Astrocyte (in vitro differentiated cells and primary cell): ENCODE results near the gene RGR. TPM values are rescaled to one million over a fixed set of nuclear protein-coding genes. Genes with fewer than 3 reads are reported as not detected.

Experiments
- DNase-seq: peaks from one replicate; pipeline ENCODE4 v3.0.0-alpha.2; 2010; ENCODE audit warnings: low read depth
- FAIRE-seq: peaks from 2 replicates; lab custom pipeline; 2011; peaks lifted over from hg19 to GRCh38; lab: Jason Lieb, UNC
- H2AFZ ChIP-seq: 2 replicates; pipeline ENCODE4 v1.6.0; 2012; ENCODE audit warnings: low read depth, low read length, inconsistent platforms
- H3K27ac ChIP-seq: 2 replicates; pipeline ENCODE4 v1.5.1; 2011; ENCODE audit warnings: low read depth, low read length, inconsistent platforms
- H3K27me3 ChIP-seq: 2 replicates; pipeline ENCODE4 v1.6.0; 2011; ENCODE audit warnings: low read length, inconsistent platforms; ENCODE audit not compliant: insufficient read depth
- H3K36me3 ChIP-seq: 2 replicates; pipeline ENCODE4 v1.5.1; 2011; ENCODE audit warnings: low read length, inconsistent platforms; ENCODE audit not compliant: insufficient read depth
- H3K4me1 ChIP-seq: 2 replicates; pipeline ENCODE4 v1.5.1; 2011; ENCODE audit warnings: low read length, inconsistent platforms; ENCODE audit not compliant: insufficient read depth
- H3K4me2 ChIP-seq: 2 replicates; pipeline ENCODE4 v1.6.0; 2012; ENCODE audit warnings: low read length, inconsistent platforms
- H3K4me3 ChIP-seq: 2 replicates; pipeline ENCODE4 v1.5.1; 2011; ENCODE audit warnings: low read depth, mild to moderate bottlenecking, low read length, inconsistent platforms; ENCODE audit not compliant: insufficient read depth
- H3K79me2 ChIP-seq: 2 replicates; pipeline ENCODE4 v1.6.0; 2012; ENCODE audit warnings: mild to moderate bottlenecking, low read length, inconsistent platforms; ENCODE audit not compliant: insufficient read depth
- H3K9ac ChIP-seq: 2 replicates; pipeline ENCODE4 v1.6.0; 2012; ENCODE audit warnings: mild to moderate bottlenecking, low read length, inconsistent platforms
- H3K9me3 ChIP-seq: 2 replicates; pipeline ENCODE4 v1.5.1; 2012; ENCODE audit warnings: low read depth, mild to moderate bottlenecking, low read length, inconsistent platforms; ENCODE audit not compliant: insufficient read depth
- H4K20me1 ChIP-seq: 2 replicates; pipeline ENCODE4 v1.6.0; 2012; ENCODE audit warnings: low read length, inconsistent platforms; ENCODE audit not compliant: insufficient read depth
- H3K27ac Mint-ChIP-seq: one replicate; pipeline ENCODE4 v1.8.0; 2021; ENCODE audit warnings: mild to moderate bottlenecking, mixed read lengths; ENCODE audit not compliant: unreplicated experiment
- H3K27me3 Mint-ChIP-seq: one replicate; pipeline ENCODE4 v1.8.0; 2021; ENCODE audit warnings: low read depth, mixed read lengths; ENCODE audit not compliant: unreplicated experiment
- H3K36me3 Mint-ChIP-seq: one replicate; pipeline ENCODE4 v1.8.0; 2021; ENCODE audit warnings: low read depth, mixed read lengths; ENCODE audit not compliant: unreplicated experiment
- H3K4me1 Mint-ChIP-seq: one replicate; pipeline ENCODE4 v1.8.0; 2021; ENCODE audit warnings: low read depth, mixed read lengths; ENCODE audit not compliant: unreplicated experiment
- H3K4me3 Mint-ChIP-seq: one replicate; pipeline ENCODE4 v1.8.0; 2021; ENCODE audit warnings: mild to moderate bottlenecking, moderate library complexity, mixed read lengths; ENCODE audit not compliant: unreplicated experiment
- H3K9me3 Mint-ChIP-seq: one replicate; pipeline ENCODE4 v1.8.0; 2021; ENCODE audit warnings: mild to moderate bottlenecking, mixed read lengths; ENCODE audit not compliant: unreplicated experiment
- EZH2 ChIP-seq: IDR thresholded peaks from 2 replicates; pipeline ENCODE4 v1.6.1; 2012; ENCODE audit warnings: mild to moderate bottlenecking, low read length, inconsistent platforms; ENCODE audit not compliant: insufficient read depth
- total RNA-seq: library from RNA; stranded (reverse); gene quantifications from 2 replicates; pipeline ENCODE4 v1.2.1, GENCODE V29; 2021
- TF ChIP-seq, protein P1 (sequence below): IDR thresholded peaks from 2 replicates; pipeline ENCODE4 v1.5.1; 2011; ENCODE audit warnings: low read depth, mild to moderate bottlenecking, inconsistent platforms, low read length, moderate library complexity; ENCODE audit not compliant: insufficient read depth

Gene RGR
- total RNA-seq, 1 donor from 2014 or later, result not detected

DNA sequence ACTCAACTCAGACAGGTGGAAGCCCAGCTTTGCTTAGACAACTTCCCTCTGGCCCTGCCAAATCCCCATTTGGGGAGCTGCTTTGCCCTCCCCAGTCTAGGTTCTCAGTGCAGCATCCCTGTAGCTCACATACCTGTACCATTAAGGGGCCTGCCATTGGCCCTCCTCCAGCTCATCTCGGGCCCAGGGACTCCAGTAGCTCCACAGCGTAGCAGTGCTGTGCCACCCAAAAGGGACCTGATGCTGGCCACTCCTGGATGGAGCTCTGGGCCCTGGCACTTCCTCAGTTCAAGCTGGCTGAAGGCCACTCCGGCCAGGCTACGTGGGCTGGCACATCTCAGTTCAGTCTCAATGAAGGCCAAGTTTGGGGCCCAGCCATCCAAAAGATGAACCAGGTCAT is 10.9 kb upstream of the RGR start:
- H3K27ac ChIP-seq, result no peak overlapping the region
- Mint-ChIP-seq H3K36me3 (no peaks in the 10 kb centered on the region), H3K4me3 (no peak overlapping the region), H3K9me3 (no peaks in the 10 kb centered on the region), H3K27ac (no peak overlapping the region), H3K27me3 (peaks cover 44% of the 10 kb centered on the region), H3K4me1 (no peaks in the 10 kb centered on the region)
- no peak overlapping the region for H2AFZ ChIP-seq
- no peak overlapping the region for H3K4me2 ChIP-seq
- H4K20me1 ChIP-seq, result no peaks in the 10 kb centered on the region
- H3K9me3 ChIP-seq, result no peaks in the 10 kb centered on the region
- no peak overlapping the region for H3K4me3 ChIP-seq
- DNase-seq (no peak), FAIRE-seq (no peak)
- H3K36me3 ChIP-seq, result no peaks in the 10 kb centered on the region
- no peak for TF ChIP-seq EZH2
- TF ChIP-seq, protein P1, sequence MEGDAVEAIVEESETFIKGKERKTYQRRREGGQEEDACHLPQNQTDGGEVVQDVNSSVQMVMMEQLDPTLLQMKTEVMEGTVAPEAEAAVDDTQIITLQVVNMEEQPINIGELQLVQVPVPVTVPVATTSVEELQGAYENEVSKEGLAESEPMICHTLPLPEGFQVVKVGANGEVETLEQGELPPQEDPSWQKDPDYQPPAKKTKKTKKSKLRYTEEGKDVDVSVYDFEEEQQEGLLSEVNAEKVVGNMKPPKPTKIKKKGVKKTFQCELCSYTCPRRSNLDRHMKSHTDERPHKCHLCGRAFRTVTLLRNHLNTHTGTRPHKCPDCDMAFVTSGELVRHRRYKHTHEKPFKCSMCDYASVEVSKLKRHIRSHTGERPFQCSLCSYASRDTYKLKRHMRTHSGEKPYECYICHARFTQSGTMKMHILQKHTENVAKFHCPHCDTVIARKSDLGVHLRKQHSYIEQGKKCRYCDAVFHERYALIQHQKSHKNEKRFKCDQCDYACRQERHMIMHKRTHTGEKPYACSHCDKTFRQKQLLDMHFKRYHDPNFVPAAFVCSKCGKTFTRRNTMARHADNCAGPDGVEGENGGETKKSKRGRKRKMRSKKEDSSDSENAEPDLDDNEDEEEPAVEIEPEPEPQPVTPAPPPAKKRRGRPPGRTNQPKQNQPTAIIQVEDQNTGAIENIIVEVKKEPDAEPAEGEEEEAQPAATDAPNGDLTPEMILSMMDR, result no peak
- no peaks in the 10 kb centered on the region for H3K79me2 ChIP-seq
- H3K27me3 ChIP-seq, result no peaks in the 10 kb centered on the region
- H3K9ac ChIP-seq, result no peak overlapping the region
- H3K4me1 ChIP-seq, result no peaks in the 10 kb centered on the region

DNA sequence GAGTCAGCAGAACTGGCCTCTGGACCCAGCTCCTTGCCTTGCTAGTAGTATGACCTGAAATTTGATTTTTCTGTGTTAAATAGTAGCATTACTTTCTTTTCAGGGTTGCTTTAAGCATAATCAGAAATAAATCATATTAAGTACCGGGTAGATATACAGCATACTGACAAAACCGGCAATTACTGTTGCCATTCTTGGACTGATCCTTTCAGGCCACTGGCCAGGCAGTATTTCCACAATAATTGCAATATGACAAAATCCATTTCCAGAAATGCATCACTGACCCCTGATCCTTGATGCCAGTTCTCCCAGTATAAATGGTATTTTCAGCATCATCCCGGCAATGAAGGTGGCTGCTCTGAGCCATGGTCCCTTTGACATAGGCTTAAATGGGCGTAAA is 10.4 kb upstream of the RGR start:
- Mint-ChIP-seq H3K27ac (no peak overlapping the region), H3K9me3 (no peaks in the 10 kb centered on the region), H3K4me3 (no peak overlapping the region), H3K27me3 (peaks cover 49% of the 10 kb centered on the region), H3K4me1 (no peaks in the 10 kb centered on the region), H3K36me3 (no peaks in the 10 kb centered on the region)
- Histone ChIP-seq H4K20me1 (no peaks in the 10 kb centered on the region), H3K4me2 (no peak overlapping the region), H3K36me3 (no peaks in the 10 kb centered on the region), H3K9ac (no peak overlapping the region), H3K9me3 (no peaks in the 10 kb centered on the region), H3K27ac (no peak overlapping the region), H3K27me3 (no peaks in the 10 kb centered on the region), H2AFZ (no peak overlapping the region), H3K79me2 (no peaks in the 10 kb centered on the region), H3K4me1 (no peaks in the 10 kb centered on the region), H3K4me3 (no peak overlapping the region)
- TF ChIP-seq EZH2, result no peak
- TF ChIP-seq, protein P1, result no peak
- DNase-seq (no peak), FAIRE-seq (no peak)

DNA sequence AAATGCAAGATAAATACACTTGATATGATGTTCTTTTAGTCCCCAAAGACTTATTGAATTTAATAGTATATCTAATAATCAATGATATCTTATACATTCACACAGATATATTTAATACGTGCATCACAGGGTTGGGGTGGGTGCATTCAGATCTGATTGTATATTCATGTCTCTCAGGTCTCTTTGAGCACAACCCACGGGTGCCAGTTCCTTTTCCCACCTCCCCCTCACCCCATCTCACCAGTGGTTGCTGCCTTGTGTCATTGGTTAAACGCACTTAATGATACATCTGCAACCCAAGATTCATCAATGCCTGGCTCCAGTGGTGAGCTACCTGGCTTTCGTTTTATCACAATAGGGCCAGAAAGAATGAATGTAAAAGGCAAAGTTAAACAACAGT is 9.8 kb upstream of the RGR start:
- Histone ChIP-seq H3K36me3 (no peaks in the 10 kb centered on the region), H3K4me2 (no peak overlapping the region), H4K20me1 (no peaks in the 10 kb centered on the region), H3K9ac (no peak overlapping the region), H3K27me3 (no peaks in the 10 kb centered on the region), H3K4me1 (no peaks in the 10 kb centered on the region), H3K27ac (no peak overlapping the region), H2AFZ (no peak overlapping the region), H3K79me2 (no peaks in the 10 kb centered on the region), H3K9me3 (no peaks in the 10 kb centered on the region), H3K4me3 (no peak overlapping the region)
- Mint-ChIP-seq H3K4me3 (no peak overlapping the region), H3K27me3 (peaks cover 50% of the 10 kb centered on the region), H3K4me1 (no peaks in the 10 kb centered on the region), H3K36me3 (no peaks in the 10 kb centered on the region), H3K27ac (no peak overlapping the region), H3K9me3 (no peaks in the 10 kb centered on the region)
- DNase-seq (no peak), FAIRE-seq (no peak)
- TF ChIP-seq, protein P1, result no peak
- TF ChIP-seq EZH2, result no peak
